HS-5 (cell line): ENCODE data around the gene ESRP2.

Experiments
- DNase-seq: peaks from one replicate; pipeline ENCODE4 v3.0.0-alpha.2; 2012; ENCODE audit warnings: low read depth

The ESRP2 gene

GRCh38 chr16:68217506-68217905 lies 18.4 kb downstream of the ESRP2 start:
- no peak for DNase-seq

DNA sequence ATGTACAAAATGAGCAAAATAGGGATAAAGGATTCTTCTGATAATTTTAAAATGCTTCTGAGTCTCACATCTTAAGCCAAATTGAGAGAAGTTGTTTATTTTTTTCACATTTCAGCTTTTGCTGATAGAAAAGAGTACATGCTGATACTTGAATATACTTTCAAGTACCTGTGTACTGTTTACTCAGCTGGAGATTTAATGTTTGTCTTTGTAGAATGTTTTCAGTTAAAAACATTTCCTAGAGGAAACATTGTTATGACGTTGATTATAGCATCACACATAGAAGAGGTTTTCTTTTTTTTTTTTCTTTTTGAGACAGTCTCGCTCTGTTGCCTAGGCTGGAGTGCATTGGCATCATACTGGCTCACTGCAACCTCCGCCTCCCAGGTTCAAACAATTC lies 19.7 kb downstream of the ESRP2 start:
- DNase-seq = no peak

DNA sequence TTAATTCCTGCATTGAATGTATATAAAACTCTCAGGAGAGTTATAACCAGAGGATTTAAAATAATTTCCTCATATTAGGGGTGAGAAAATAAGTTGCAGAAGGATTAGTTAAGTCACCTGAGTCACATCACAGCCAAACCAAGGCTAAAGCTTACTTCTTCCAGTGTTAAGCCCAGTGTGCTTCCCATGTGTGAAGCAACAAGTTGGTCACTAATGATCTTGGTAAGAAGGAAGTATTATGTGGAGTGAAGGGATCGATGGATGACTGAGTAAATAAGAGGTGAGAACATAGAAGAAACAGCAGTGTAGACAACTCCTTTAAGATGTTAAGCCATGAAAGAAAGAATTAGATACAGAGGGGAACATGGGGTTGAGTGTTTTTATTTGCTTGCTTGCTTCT lies 20.6 kb downstream of the ESRP2 start:
- no peak for DNase-seq

DNA sequence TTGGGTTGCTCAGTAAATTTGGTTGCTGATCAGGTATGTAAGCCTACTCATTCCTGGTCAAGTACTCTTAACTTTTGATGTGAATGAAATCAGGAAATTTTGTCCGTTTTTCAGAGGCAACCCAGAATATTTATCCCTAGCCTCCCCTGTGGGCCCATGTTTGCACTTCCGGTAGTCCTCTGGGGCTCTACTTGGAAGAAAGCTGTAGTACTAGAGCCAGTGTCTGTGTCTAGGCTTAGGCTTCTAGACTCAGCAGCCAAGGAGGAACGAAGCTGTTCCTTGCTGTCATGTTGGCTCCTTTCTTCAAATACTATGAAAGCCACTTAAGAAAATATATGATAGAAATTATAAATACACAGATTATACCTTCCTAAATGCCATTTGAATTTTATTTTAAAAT lies 21.2 kb downstream of the ESRP2 start:
- no peak for DNase-seq

DNA sequence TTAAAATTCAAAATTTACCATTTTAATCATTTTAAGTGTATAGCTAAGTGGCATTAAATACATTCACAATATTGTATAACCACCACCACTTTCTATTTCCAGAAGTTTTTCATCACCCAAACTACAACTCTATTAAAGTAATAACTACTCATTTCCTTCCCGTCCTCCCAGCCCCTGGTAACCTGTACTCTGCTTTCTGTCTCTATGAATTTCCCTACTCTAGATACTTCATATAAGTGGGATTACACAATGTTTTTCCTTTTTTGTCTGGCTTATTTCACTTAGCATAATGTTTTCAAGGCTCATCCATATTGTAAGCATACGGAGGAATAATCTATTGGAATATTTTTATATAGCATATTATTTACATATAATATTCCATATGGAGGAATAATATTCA lies 29.7 kb downstream of the ESRP2 start:
- DNase-seq = no peak

DNA sequence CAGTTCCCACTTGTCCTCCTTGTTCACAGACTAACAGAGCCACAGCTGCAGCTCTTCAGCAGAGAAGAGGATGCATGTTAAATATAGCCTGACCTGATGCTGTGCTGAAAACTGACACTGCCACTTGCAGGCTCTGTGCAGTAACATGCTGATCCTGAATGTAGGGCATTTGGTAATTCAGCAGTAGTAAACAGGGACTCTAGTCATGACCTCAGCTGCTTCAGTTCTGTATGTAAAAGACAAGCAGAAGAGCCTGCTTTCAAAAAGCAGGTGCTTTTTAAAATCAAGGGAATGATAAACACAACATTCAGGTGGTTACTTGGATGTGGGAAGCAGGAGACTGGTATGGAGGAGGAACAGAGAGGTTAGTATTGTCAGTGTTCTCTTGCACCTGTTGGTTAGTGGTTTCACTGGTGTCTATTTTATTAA lies 33.8 kb downstream of the ESRP2 start:
- no peak for DNase-seq

DNA sequence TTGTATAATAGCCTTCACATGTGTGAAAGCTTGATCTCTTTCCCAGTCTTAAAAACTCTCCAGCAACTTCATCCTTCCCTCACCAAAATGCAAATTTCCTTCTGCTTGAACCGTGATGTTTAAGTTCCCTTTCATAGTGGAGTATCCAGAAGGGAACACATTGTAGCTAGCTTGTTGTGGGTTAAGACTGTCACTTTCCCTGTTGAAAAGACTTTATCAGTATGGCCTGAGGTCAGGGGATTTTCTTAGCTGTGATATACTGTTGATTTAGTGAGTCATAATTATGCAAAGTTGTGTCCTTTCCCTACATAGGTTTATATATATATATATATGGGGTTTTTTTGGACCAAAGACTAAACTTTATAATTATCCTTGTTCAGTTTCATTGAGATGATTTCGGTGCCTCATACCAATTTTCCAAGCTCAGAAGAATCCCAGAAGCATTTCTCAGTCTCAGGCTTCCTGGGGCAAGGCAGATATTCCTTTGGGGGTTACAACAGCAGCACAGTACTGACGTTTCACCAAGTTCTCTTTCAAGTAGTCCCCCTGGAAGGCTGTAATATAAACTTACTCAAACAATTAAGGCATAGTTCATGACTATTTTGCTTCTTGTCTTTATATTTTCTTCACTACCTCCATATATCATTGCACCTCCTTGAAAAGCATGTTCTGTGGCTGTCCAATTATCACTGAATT lies 35.7 kb downstream of the ESRP2 start:
- DNase-seq = peak; percentile 9

GRCh38 chr16:68197250-68197649 lies 38.7 kb downstream of the ESRP2 start:
- DNase-seq = no peak

DNA sequence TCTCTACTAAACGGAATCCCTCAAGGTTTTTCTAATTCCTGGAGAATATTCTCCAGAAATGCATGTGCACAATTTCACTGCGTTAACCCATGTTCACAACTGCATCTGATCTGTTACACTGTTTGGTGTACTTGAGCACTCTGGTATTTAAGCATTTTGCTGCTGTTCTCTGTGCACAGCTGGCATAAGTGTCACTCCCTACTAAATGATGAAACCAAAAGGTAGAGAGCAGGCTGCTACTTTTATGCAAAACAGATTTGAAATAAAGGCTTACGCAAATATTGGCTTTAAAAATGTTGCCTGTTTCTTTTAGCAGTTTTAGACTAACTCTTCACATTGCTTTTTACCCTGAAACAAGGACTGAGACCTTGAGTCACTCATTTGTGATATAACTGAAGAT lies 41.7 kb downstream of the ESRP2 start:
- DNase-seq = no peak

DNA sequence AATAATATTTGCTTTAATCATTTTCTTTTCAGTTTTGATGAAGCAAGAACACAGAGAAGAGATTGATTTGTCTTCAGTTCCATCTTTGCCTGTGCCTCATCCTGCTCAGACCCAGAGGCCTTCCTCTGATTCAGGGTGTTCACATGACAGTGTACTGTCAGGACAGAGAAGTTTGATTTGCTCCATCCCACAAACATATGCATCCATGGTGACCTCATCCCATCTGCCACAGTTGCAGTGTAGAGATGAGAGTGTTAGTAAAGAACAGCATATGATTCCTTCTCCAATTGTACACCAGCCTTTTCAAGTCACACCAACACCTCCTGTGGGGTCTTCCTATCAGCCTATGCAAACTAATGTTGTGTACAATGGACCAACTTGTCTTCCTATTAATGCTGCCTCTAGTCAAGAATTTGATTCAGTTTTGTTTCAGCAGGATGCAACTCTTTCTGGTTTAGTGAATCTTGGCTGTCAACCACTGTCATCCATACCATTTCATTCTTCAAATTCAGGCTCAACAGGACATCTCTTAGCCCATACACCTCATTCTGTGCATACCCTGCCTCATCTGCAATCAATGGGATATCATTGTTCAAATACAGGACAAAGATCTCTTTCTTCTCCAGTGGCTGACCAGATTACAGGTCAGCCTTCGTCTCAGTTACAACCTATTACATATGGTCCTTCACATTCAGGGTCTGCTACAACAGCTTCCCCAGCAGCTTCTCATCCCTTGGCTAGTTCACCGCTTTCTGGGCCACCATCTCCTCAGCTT lies 45.0 kb downstream of the ESRP2 start:
- no peak for DNase-seq

DNA sequence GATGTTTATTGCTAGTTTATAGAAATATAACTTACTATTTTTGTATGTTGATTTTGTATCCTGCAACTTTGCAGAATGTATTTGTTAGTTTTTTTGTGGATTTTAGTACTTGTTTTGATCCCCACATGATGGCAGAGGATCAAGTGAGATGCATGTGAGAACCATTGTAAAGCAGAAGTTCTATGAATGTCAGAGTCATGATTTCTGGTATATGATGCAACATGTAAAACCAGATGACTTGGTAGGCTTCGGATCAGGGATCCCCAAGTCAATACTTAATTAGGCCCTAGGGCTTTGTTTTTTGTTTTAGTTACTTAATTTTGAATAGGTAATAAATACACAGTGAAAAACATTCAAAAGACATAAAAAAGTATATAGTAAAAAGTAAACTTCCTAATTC lies 45.8 kb downstream of the ESRP2 start:
- no peak for DNase-seq

- DNase-seq = no peak
Observed at GRCh38 chr16:68188170-68188569, 47.8 kb downstream of the ESRP2 start.

DNA sequence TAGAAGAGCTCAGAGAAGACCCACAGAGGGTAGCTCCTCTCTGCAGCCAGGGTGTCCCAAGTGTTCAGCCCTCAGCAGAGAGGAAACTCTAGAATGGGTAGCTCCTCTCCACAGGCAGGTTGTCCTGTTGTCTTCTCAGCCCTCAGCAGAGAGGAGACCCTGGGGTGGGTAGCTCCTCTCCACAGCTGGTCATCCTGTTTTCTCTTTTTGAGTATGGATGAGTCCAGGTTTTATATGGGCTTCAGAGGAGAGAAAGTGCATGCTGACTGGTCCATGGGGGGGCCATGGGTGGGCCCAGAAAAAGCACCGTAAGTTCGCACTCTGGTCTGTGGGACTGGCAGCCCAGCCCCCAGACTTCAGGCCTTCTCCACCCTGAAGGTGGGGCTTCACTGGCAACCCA lies 48.4 kb downstream of the ESRP2 start:
- DNase-seq = no peak

DNA sequence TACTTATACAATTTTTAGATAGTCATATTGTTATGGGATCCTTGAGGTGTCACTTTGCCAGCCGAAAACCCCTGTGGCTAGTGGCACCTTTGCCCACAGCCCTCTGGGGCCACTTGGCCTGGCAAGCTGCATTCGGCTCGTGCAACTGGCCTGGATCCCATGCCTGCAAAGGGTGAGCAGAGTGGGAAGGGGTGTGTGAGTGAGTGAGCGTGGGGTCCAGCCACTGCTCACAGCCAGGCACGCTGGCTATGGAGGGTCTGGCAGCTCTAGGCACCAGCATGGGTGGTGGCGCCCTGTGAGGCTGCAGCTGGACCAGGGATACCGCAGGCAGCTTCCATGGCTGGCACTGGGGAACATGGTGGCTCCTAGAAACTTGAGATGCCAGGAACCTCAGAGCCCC lies 49.0 kb downstream of the ESRP2 start:
- no peak for DNase-seq

DNA sequence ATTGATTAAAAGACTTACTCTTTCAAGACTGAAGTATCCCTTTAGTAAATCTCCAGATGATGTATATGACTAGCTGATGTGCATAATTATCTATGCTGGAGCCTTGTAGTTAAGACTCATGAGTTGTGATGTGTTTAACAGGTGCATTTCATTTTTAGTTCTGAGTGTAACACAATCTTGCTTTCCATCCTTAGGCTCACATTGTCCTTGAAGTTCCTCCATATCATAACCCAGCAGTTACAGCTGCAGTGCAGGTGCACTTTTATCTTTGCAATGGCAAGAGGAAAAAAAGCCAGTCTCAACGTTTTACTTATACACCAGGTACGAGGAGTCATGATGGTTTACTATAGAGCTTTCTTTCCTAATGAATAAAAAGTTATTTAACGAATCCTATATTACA lies 52.9 kb downstream of the ESRP2 start:
- no peak for DNase-seq

- DNase-seq = no peak
Observed at GRCh38 chr16:68179855-68180254, 56.1 kb downstream of the ESRP2 start.

GRCh38 chr16:68179196-68179795 lies 56.6 kb downstream of the ESRP2 start:
- DNase-seq = no peak
